ENCODE results near the gene E2F1.
A peak's percentile ranks its signal among the peaks of the same experiment; 100 is the strongest.

Gene E2F1, protein sequence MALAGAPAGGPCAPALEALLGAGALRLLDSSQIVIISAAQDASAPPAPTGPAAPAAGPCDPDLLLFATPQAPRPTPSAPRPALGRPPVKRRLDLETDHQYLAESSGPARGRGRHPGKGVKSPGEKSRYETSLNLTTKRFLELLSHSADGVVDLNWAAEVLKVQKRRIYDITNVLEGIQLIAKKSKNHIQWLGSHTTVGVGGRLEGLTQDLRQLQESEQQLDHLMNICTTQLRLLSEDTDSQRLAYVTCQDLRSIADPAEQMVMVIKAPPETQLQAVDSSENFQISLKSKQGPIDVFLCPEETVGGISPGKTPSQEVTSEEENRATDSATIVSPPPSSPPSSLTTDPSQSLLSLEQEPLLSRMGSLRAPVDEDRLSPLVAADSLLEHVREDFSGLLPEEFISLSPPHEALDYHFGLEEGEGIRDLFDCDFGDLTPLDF

DNA sequence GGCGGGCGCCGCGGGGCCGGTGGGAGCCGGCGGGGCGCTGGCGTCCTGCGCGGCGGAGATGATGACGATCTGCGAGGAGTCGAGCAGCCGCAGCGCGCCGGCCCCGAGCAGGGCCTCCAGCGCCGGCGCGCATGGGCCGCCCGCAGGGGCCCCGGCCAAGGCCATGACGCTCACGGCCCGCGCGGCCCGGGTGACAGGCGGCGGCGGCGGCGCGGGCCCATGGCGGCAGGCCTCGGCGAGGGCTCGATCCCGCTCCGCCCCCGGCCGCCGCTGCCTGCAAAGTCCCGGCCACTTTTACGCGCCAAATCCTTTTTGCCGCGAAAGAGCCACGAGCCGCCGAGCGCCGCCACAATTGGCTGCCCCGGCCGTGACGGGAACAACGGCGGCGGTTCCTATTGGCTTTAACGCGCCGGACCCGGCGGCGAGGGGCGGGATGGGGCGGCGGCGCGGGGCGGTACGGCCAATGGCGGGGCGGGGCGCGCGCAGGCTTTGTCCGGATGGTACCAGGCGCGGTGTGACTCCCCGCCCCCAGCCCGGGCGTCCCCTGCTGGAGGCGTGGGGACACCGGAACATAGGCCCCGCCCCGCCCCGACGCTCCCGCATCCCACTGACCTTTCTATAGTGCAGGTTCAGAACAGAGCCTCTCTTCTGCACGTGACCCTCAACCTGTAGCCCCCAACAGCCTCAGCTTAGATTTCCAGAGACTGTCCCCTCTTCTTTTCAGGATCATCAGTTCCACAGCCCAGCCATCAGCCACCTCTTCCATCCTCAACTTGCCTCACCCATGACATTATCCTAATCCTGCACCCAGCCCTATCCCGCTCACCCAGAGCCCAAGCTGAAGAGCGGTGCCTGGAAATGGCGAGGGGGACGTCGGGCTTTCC is at the start of gene E2F1:
TSS of gene E2F1 (minus strand) at position 286 of the 884 bp plus-strand sequence. CDS start at position 165, 121 bp downstream.
- peak; percentile 96 for DNase-seq

DNA sequence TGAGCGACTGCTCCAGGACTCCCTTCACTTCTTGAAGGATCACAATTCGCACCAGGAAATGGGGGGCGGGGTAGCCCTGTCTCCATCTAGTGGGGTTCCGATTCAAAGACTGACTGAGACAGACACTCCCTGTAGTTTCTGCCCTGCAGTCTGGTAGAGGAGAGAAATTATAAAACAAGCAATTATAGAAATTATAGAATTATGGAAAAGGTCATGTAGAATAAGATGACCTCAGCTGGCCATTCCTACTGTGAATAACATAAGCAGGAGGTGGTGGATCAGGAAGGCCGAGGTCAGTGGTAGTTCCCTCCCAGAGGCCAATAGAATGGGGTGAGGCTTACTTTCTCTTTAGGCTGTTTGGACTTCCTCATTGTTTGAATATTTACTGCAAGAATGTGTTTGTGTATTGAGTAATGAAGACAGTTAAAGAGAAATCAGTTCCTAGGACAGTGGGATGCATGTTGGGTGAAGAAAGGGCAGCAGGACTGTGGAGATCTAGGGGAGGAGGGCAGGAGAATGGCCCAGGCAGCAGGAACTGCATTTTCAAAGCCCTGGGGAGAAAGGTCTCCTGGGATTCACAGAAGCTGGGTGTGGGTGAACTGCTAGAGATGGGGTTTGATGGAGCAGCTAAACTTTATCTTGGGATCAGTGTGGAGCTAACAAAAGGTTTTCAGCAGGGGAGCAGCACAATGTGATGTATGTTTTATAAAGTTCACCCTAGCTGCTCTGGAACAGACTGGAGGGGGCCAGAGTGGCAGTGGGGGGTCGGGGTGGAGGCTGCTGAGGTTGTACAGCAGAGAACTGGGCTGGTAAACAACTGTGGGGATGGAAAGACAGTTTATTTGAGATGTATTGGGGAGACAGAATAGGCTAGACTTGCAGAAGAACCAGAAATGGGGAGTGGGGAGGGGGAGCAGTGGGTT is 47.7 kb upstream of the E2F1 start:
- DNase-seq: no peak

DNA sequence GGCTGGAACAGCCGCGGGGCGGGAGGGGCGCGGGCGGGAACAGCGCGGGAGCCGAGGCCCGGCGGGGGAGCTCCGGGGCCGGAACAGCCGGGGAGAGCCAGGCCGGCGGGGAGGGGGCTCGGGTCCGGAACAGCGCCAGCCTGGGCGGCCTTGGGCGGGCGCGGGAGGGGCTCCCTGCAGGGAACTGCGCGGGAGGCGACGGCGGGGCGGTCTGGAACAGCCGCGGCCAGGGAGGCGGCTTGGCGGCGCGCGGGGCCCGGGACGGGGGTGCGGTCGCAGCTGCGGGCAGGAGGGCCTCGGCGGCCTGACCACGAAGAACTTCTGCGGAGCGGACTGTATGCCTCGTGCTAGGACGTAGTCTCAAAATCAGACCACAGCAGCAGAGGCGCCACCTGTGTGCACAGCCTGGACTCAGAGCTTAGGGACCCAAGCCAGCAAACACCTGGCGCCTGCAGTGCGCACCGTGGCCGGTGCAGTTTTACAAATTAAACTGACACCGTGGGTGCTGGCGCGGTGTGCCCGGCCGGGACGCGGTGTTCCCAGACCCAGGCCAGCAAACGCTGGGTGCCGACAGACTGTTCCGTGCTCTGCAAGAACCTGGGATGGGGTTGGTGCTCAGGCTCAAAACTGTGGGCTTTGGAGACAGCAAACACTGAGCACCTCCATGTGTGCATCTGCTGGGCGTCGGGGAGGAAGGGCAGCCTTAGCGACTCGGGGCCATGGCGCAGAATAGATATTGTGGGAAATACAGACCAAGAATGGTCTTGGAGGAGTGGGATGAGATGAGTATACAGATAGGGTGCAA is 46.2 kb upstream of the E2F1 start:
- DNase-seq: peak; percentile 83

DNA sequence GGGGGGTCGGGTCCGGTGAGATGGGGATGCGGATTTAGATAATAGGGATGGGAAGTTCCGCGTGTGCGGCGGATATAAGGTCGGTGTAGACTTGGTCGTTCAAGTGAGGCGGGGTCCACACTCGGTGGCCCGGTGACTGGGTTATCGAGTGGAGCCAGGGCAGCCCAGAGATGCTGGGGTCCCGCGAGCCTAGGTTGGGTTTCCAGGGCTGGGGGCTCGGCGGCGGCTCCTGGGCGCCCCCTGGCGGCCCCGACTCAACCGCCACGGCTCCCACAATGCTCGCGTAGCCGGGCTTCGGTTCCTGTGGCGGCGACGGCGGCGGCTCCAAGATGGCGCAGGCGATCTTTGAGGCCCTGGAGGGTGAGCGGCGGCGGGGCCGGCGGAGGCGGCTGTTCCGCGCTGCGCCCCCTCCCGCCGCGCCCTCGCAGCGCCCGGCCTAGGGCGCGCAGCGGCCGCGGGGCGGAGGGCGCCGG is 45.5 kb upstream of the E2F1 start, which contains the start of gene ZNF341:
TSS of gene ZNF341 (plus strand) at position 304 of the 473 bp plus-strand sequence. CDS start at position 330, 26 bp downstream.
- peak; percentile 90 for DNase-seq

DNA sequence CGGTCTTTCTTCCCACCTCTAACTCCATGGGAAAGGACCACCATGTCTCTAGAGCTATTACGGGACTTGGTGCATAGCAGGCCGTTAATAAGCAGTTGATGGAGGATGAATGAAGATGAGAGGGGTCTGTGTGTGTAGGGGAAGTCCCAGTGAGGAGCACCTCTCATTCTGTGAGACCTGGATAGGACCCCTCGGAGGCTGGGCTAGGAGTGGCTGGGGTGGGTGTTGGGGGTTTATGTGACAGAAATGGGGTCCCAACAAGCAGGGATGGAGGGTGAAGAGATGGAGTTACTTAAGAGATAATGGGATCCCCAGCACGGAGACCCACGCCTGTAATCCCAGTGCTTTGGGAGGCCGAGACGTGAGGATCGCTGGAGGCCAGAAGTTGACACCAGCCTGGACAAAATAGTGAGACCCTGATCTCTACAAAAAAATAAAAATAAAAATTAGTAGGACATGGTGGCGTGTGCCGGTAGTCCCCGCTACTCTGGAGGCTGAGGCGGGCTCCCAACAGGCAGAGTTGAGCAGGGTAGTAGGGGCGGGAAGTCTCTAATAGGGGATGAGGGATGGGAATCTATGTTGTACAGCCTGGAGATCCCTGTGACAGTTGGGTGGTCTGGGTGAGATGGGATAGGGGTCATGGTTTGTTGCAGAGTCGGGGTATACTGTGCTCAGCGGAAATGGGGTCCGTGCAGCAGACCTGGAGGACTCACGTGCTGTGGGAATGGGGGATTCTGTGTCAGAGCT is 44.9 kb upstream of the E2F1 start:
- DNase-seq: no peak

DNA sequence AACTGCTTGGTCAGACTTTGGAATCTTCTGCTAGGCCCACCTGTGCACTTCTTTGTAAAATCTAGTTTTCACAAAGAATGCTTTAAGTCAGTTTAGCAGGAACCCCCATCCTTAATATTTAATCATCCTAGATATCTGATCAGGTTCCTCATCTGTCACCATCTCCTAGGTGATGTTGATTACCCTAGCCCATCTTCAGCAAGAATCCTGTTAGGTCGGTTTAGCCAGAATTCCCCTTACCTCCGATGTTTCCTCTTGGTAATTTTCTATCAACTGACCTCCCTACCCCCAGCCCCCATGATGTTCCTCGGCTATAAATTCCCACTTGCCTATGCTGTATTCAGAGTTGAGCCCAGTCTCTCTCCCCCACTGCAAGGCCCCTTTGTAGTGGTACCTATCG is 42.9 kb upstream of the E2F1 start:
- DNase-seq: no peak

DNA sequence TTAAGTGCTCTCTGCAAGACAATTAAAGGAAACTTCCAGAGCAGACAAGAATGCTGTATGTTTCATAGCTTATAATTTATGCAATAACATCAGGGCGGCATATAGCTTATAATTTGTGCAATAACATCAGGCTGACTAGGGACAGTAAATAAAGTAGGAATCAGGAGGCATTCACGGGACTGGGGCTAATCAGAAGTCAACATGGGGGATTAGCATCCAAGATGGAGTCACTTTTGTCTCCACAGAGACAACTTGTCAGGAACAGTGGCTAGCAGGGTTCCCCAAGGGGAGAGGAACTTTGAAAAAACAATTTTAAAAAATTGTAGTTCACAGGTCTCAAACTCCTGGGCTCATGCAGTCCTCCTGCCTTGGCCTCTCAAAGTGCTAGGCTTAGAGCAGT is 42.3 kb upstream of the E2F1 start:
- DNase-seq: no peak

DNA sequence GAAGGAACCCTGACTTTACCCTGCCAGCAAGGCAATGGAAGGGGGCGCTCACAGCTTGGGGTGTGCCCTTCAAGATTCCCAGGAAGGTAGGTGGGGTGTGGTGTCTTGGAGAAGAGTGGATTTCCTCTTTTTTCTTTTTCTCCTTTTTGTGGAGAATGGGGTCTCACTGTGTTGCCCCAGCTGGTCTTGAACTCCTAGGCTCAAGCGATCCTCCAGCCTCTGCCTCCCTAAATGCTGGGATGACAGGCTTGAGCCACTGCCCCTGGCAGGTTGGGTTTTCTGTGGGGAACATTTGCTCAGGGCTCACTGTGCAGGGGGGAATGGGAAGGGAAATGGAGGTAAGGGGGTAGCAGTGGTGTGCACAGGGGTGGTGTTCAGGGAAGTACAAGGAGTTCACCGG is 41.6 kb upstream of the E2F1 start:
- DNase-seq: no peak

DNA sequence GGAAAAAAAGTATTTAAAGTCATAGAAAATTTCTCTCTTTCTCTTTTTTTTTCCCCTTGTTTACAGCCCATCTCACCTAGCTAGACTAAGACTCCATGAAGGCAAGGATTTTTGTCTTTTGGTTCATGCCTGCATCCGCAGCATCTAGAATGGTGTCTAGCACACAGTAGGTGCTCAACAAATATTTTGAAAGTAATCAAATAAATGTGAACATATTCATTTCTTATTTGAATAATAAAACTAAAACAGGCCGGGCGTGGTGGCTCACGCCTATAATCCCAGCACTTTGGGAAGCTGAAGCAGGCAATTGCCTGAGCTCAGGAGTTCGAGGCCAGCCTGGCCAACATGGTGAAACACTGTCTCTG is 40.9 kb upstream of the E2F1 start:
- no peak for DNase-seq

DNA sequence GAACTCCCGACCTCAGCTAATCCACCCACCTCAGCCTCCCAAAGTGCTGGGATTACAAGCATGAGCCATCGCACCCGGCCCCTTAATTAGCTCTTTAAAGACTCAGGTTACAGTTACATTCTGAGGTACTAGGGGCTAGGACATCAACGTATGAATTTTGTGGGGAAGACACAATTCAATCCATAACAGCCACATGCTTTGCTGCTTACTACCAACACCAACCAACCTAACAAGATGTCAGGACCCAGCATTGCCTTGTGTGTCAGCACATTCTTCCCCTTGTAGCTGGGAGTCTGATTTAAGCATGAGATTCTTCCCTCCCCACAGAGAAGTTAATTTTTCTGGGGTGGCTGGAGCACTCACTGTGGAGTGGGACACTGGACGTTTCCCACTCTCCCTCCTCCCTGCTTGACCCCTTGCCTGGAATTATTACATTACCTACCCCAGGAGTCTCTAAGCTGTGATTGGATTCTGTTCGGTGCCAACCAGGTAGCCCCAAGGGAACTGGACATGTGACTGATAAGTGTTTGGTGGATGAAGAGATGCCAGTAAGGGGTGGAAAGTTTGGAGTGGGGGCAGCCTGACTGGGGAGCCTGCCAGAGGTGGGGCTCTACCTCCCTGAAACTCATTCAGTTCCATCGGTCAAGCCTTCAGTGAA is 39.6 kb upstream of the E2F1 start:
- DNase-seq: no peak

DNA sequence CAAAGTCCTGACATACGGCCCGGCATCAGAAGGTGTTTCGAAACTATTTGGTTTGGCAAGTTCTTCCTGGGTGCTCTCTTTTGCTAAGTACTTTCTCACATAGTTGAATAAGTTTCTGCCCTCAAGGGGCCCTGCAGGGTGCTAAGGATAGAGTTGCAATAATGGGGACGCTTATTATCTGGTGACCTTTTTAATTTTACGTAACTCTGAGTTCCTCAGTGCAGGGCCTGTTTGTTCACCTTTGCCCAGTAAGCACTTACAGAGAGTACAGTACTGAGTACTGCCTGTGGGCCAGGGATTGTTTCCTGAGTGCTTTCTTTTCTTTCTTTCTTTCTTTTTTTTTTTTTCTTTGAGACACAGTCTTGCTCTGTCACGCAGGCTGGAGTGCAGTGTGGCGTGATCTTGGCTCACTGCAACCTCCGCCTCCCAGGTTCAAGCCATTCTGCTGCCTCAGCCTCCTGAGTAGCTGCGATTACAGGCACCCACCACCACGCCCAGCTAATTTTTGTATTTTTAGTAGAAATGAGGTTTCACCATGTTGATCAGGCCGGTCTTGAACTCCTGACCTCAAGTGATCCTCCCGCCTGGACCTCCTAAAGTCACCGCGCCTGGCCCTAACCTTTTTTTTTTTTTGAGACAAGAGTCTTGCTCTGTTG is 38.4 kb upstream of the E2F1 start:
- DNase-seq: no peak

DNA sequence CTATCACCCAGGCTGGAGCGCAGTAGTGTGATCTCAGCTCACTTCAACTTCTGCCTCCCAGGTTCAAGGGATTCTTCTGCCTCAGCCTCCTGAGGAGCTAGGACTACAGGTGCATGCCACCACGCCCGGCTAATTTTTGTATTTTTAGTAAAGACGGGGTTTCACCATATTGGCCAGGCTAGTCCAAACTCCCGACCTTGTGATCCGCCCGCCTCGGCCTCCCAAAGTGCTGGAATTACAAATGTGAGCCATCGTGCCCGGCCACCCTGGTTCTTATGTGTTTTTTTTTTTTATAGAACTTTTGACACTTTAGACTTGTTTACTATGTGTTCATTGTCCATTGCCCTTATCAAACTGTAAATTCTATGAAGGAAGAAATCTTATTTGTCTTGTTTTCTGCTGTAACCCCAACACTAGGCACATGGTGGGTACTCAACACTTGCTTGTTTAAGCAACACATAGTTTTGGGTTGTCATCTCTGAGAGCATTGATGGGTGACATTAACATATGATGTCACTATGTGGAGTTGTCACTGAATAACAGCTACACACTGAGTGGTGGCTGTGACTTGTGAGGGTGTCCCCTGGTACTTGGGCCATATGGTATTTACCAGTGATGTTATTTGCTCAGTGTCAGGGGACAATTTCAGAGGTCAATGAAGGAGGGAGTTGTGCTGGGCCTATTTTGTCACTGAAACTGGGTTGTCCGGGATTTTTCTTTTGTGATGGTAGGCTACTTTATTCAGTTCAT is 35.4 kb upstream of the E2F1 start:
- DNase-seq: no peak

DNA sequence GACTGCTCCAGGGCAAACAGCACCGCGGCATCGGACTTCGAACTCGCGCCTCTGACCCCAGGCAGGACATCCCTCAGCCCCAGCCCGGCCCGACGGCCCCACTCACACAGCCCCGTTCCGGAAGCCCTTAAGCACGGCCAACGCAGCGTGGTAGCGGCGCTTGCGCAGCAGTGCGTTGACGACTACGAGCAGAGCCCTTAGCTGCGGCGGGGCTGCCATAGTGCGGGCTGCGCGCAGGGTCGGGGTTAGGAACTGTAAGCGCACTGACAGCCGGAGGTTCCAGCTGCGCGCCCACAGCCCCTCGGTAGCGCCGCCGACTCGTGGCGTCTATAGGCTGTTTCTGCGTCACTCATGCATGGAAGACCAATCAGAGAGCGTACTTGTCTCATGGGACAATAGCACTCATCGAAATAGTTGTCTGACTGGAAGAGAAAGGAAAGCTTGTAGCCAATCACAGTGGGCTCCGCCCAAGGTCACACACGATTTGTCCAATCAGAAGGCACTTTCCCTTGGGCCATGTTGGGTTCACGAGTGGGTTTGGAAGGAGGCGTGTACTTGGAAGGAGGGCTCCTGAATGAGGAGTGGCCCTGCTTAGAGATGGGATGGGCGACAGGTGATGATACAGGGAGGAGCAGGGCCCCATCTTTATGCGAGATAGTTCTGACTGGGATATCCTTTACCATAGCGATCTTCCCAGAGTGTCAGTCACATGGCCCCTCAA is 34.0 kb upstream of the E2F1 start, which contains the start of gene PXMP4:
TSS of gene PXMP4 (minus strand) at position 322 of the 721 bp plus-strand sequence. CDS start at position 219, 103 bp downstream.
- DNase-seq: peak; percentile 88

DNA sequence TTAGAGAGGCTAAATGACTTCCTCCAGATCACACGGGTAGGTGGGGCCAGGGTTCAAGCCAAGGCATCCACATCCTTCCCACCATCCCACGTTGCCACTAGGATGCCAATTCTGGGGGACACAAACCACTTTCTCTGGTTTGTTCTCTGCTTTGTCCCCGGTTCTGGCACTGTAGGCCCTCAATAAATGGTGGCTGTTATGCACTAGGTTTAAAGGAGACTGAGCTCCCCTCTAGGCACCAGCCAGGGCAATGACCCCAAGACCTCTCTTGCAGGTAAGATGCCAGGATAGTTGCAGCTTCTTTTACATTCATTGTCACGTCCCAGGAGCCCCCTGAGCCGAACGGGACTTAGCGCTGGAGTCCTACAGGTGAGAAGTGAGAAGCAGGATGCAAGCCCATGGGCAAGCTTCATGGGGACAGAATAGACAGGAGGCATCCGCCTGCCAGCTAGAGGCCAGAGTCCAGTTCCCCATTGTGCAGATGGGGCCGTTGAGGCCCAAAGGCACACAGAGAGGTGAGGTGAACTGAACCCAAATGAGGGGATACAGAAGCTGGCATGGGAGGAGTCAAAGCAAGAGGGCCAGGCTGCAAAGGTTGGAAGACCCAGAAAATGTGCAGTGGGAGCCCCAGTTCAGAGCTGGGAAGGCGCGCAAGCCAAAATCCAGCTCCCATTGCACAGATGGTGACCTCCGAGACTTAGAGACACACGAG is 33.2 kb upstream of the E2F1 start:
- no peak for DNase-seq

DNA sequence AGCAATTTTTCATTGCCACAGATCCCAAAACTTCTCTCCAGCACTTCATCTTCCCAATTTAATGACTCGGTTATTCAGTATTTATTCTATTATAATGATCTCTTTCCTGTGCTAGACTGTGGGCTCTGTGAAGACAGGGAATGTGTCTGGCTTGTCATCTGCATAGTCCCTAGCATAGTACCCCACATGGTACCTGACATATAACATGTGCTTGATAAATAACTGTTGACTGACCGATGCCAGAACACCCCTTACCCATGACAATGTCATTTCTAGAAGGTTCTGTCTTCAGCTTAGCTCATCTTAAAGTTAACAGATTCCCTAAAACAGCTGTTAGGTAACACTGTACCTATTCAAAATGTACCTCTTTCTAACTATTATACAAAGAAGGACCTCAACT is 30.3 kb upstream of the E2F1 start:
- no peak for DNase-seq

DNA sequence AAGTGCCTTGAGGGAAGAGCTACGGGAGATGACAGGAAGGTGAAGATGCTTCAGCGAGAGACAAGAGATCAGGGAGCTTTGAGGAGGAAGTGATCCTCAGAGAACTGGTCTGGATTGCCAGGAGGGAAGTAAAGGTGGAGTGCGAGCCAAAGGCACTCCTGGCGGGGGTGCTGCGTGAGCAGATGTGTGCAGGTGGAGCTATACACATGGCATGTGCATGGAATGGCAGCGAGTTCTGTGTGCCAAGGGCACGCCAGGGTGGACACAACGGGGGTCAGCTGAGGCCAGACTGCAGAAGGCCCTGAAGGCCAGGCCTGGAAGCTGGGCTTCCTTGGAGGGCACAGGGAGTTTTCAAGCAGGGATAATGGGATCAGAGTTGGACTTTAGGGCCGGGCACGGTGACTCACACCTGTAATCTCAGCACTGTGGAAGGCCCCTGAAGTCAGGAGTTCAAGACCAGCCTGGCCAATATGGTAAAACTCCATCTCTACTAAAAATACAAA is 27.7 kb upstream of the E2F1 start:
- no peak for DNase-seq

DNA sequence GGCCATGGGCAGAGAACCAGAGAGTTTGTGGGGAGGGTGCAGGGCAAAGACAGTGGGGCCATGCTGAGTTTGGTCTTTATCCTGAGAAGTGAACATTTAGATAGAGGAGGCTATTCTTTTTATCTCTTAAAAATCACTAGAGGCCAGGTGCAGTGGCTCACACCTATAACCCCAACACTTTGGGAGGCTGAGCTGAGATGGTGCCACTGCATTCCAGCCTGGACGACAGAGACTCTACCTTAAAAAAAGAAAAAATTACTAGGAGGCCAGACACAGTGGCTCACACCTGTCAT is 25.2 kb upstream of the E2F1 start:
- no peak for DNase-seq
